Right atrium auricular region (tissue), 2 donors: Measurements from ENCODE around the gene RHEX. TPM values are rescaled to one million over a fixed set of nuclear protein-coding genes. Genes with fewer than 3 reads are reported as not detected.

Experiments
- DNase-seq: peaks from one replicate; pipeline ENCODE4 v3.0.0-alpha.2; 2019; ENCODE audit warnings: low spot score
- H3K27ac ChIP-seq, 2 donors: fragments of 200-600 bp; sonication (generic); 1 replicate in 1 of 2; 2 replicates in 1 of 2; pipeline ENCODE4 v1.5.1; 2016 to 2019
- H3K27me3 ChIP-seq, 2 donors: fragments of 200-600 bp; sonication (generic); one replicate each; pipeline versions ENCODE4 v1.5.1 to v1.6.0; 2017 to 2019
- H3K36me3 ChIP-seq: fragments of 200-600 bp; sonication (generic); one replicate; pipeline ENCODE4 v1.5.1; 2016
- H3K4me1 ChIP-seq, 2 donors: fragments of 200-600 bp; sonication (generic); one replicate each; pipeline versions ENCODE4 v1.5.1 to v1.6.0; 2017 to 2019
- H3K4me3 ChIP-seq, 2 donors: fragments of 200-600 bp; sonication (generic); 1 replicate in 1 of 2; 2 replicates in 1 of 2; pipeline ENCODE4 v1.5.1; 2017 to 2019; ENCODE audit warnings: mild to moderate bottlenecking in 1 of 2, moderate library complexity in 1 of 2
- H3K9me3 ChIP-seq, 2 donors: fragments of 200-600 bp; sonication (generic); one replicate each; pipeline ENCODE4 v1.5.1; 2019
- CTCF ChIP-seq, 2 donors: fragments of 200-600 bp; sonication (generic); IDR thresholded peaks; one replicate each; pipeline ENCODE4 v1.5.1; 2019; ENCODE audit warnings: antibody characterized with exemption in 2 of 2
- total RNA-seq, 2 donors: library from RNA; depleted of rRNA; stranded (reverse); fragments of >200 nt; gene quantifications; one replicate each; pipeline ENCODE4 v1.1.0, GENCODE V29; 2016

Gene RHEX
- total RNA-seq, 2 donors from 2014 or later: not detected

- H3K4me3 ChIP-seq: no peak overlapping the region
- no peaks in the 10 kb centered on the region for H3K9me3 ChIP-seq
- no peak for DNase-seq
- H3K27me3 ChIP-seq: no peaks in the 10 kb centered on the region
- H3K4me1 ChIP-seq: no peaks in the 10 kb centered on the region
- H3K36me3 ChIP-seq: no peaks in the 10 kb centered on the region
- no peak for TF ChIP-seq CTCF (IDR thresholded peaks at IDR 0.05)
- H3K27ac ChIP-seq: no peak overlapping the region
These were observed 92.9 kb downstream of the RHEX start for GRCh38 chr1:206145771-206146290.

Other genes with a start within 250 kb of the RHEX start
- 100 to 1,000 TPM; 204 to 255 TPM for gene SLC41A1, start 240.0 kb upstream of the RHEX start, total RNA-seq
- 1 to 10 TPM; 1.2 to 1.4 TPM for gene PM20D1, start 203.0 kb upstream of the RHEX start, total RNA-seq
- gene SLC26A9, start 109.7 kb upstream of the RHEX start, total RNA-seq: 10 to 100 TPM; 24.4 to 35.4 TPM
- 1 to 10 TPM; 4.8 to 5.1 TPM for gene RAB7B, start 49.8 kb upstream of the RHEX start, total RNA-seq
- gene CTSE, start 29.3 kb upstream of the RHEX start, total RNA-seq: 1 to 10 TPM in 1 of 2 donors, not detected in 1; 1.1 TPM
- gene AVPR1B, start 64.2 kb downstream of the RHEX start, total RNA-seq: not detected
- under 1 TPM in 1 of 2 donors, not detected in 1; 0.28 TPM for gene FAM72A, start 149.7 kb downstream of the RHEX start, total RNA-seq
- gene SRGAP2, start 150.4 kb downstream of the RHEX start, total RNA-seq: 10 to 100 TPM; 26.4 to 29.0 TPM